Measurements from ENCODE around the gene GPR156. TPM values are rescaled to one million over a fixed set of nuclear protein-coding genes. Genes with fewer than 3 reads are reported as not detected.

The GPR156 gene
- polyA plus RNA-seq, 2 of the 4 experiments (the other 2 are of a cell fraction) = 0.43 to 0.68 TPM

DNA sequence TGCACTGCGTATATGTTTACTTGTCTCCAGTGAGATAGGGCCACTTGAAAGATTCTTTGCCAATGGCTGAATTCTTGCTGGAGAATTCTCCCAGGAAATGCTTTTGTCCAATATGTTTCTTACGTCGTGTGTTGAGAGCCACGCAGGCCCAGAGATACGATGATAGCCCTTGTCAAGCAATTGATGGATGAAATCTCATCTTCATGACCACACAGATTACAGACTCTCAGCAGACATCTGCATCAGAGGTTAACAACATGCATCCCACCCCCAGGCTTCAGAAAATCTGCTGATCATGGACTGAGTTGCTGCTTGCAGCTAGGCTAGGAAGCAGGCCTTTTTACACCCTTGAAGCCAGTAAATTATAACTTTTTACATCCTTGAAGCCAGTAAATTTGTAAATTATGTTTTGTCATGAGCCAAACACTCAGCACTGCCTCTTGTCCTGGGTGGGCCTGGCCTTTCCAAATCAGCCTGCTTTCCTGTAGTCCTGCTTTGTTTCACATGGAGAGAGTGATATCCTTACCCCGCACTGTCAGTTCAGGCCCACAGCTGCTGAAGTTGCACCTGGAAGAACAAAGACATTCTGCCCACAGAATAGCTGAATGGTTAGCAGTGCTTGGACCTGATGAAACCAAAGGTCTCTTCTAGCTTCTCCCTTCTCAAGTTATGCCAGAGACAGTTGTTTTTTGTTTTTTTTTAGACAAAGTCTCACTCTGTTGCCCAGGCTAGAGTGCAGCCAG, 84.4 kb downstream of the GPR156 start:
- no peak for ATAC-seq
- H3K4me2 ChIP-seq = no peak overlapping the region
- ChIA-PET CTCF (interaction anchor here (0.6 to 1.0 kb wide), 5 partner anchors 8 to 309 kb away, joined by 3 to 4 read pairs (median 3); no protein-coding TSS in a partner anchor), POLR2A (no interaction called here)
- no peak overlapping the region for H3K4me3 ChIP-seq
- WGBS (ENCODE audit: missing lambda C conversion rate) = 93% methylated on average over 6 of the region's 6 CpGs
- no peak for DNase-seq (ENCODE audit: low read depth in 1 of 2, low spot score in 1 of 2)
- no peak overlapping the region for H3K27ac ChIP-seq
- no peaks in the 10 kb centered on the region for H3K9me3 ChIP-seq
- TF ChIP-seq POLR2AphosphoS2 (conservative IDR thresholded peaks at IDR 0.05; ENCODE audit: low read length) (no peak), NFE2L2 (conservative IDR thresholded peaks at IDR 0.05; ENCODE audit: low read length) (no peak), EHMT2 (IDR thresholded peaks at IDR 0.05; ENCODE audit: low read depth) (no peak), CEBPB (IDR thresholded peaks at IDR 0.05) (no peak), EP300 (IDR thresholded peaks at IDR 0.05) (no peak), POLR2A (IDR thresholded peaks at IDR 0.05; ENCODE audit: low read length) (no peak), ZC3H11A (IDR thresholded peaks at IDR 0.05) (no peak)
- TF ChIP-seq, protein P1, sequence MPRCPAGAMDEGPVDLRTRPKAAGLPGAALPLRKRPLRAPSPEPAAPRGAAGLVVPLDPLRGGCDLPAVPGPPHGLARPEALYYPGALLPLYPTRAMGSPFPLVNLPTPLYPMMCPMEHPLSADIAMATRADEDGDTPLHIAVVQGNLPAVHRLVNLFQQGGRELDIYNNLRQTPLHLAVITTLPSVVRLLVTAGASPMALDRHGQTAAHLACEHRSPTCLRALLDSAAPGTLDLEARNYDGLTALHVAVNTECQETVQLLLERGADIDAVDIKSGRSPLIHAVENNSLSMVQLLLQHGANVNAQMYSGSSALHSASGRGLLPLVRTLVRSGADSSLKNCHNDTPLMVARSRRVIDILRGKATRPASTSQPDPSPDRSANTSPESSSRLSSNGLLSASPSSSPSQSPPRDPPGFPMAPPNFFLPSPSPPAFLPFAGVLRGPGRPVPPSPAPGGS (IDR thresholded peaks at IDR 0.05) = no peak
- no peak for FAIRE-seq
- peaks cover 7% of the 10 kb centered on the region; the same call in 1 of the 3 replicates for H3K4me1 ChIP-seq

DNA sequence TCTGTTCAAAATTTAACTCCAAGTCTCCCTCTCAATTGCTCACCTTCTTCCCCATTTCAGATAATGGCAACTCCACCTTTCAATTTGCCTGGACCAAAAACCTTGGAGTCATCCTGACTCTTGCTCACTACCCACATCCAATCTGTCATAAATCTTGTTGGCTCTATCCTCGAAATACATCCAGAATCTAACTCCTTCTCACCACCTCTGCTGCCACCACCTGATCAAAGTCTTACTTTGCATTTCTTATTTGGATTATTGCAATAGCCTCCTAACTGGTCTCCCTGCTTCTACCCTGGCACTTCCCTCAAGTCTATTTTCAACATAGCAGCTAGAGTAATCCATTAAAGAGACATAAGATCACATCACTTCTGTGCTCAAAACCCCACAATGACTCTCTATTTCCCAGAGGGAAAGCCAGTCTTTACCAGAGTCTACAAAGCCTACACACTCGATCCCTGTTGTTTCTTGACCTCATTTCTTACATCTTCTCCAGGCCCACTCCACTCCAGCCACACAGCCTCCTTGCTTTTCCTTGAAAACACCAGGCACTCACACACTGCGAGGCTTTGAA, 86.6 kb downstream of the GPR156 start:
- ChIA-PET POLR2A (interaction anchor here (2.8 kb wide), 1 partner anchor 103 kb away, joined by 13 read pairs; the partner anchor contains the start of gene GSK3B), CTCF (interaction anchor here (0.6 to 2.9 kb wide), 18 partner anchors 10 to 756 kb away, joined by 3 to 26 read pairs (median 4); no protein-coding TSS in a partner anchor)
- ATAC-seq (peak; percentile 81 to 87), DNase-seq (ENCODE audit: low read depth in 1 of 2, low spot score in 1 of 2) (peak; percentile 24 to 59), FAIRE-seq (no peak)
- peaks cover 7% of the 10 kb centered on the region; the same call in 1 of the 3 replicates for H3K4me1 ChIP-seq
- H3K9me3 ChIP-seq = no peaks in the 10 kb centered on the region
- TF ChIP-seq SMC3 (IDR thresholded peaks at IDR 0.05) (peak; percentile 79), TP53 (CRISPR knock-in tag; IDR thresholded peaks at IDR 0.05) (no peak), RAD21 (conservative IDR thresholded peaks at IDR 0.05 in 1 of 2, IDR thresholded peaks at IDR 0.05 in 1 of 2) (peak; percentile 81 to 83), ZSCAN20 (CRISPR knock-in tag; IDR thresholded peaks at IDR 0.05) (no peak)
- TF ChIP-seq, protein P2, sequence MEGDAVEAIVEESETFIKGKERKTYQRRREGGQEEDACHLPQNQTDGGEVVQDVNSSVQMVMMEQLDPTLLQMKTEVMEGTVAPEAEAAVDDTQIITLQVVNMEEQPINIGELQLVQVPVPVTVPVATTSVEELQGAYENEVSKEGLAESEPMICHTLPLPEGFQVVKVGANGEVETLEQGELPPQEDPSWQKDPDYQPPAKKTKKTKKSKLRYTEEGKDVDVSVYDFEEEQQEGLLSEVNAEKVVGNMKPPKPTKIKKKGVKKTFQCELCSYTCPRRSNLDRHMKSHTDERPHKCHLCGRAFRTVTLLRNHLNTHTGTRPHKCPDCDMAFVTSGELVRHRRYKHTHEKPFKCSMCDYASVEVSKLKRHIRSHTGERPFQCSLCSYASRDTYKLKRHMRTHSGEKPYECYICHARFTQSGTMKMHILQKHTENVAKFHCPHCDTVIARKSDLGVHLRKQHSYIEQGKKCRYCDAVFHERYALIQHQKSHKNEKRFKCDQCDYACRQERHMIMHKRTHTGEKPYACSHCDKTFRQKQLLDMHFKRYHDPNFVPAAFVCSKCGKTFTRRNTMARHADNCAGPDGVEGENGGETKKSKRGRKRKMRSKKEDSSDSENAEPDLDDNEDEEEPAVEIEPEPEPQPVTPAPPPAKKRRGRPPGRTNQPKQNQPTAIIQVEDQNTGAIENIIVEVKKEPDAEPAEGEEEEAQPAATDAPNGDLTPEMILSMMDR (IDR thresholded peaks at IDR 0.05) = peak; percentile 56
- WGBS (ENCODE audit: missing lambda C conversion rate) = 32% methylated on average over 3 of the region's 3 CpGs
- H3K4me3 ChIP-seq = no peak overlapping the region
- H3K27ac ChIP-seq = no peak overlapping the region
- no peak overlapping the region for H3K4me2 ChIP-seq

DNA sequence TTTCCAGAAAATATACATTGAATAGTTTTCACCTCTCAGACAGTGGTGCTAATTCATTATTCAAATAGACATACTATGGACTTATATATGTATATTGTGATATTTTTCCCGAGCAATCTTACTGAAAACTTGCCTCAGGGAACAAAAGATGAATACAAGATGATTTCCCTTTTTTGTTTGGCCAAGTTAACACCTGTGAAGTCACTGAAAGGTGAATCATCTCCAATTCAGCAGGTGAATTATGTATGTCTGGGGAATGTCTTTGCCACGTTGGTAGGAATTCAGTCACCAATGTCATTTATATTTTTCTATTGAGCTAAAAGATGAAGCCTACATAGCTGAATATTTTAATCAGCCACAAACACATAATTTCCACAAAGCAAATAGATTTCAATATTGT, 88.2 kb downstream of the GPR156 start:
- ChIA-PET CTCF (interaction anchor here (1.4 to 2.9 kb wide), 4 partner anchors 13 to 305 kb away, joined by 3 to 26 read pairs (median 8); no protein-coding TSS in a partner anchor), POLR2A (interaction anchor here (2.8 kb wide), 1 partner anchor 102 kb away, joined by 13 read pairs; the partner anchor contains the start of gene GSK3B)
- DNase-seq (ENCODE audit: low read depth in 1 of 2, low spot score in 1 of 2) (no peak), FAIRE-seq (no peak), ATAC-seq (no peak)
- Histone ChIP-seq H3K9me3 (no peaks in the 10 kb centered on the region), H3K4me1 (0 out of 3 replicates have a peak, but pooled peaks cover 2% of the 10 kb centered on the region), H3K4me2 (no peak overlapping the region), H3K27ac (no peak overlapping the region), H3K4me3 (no peak overlapping the region)
- 24% methylated on average over 2 of the region's 2 CpGs for WGBS (ENCODE audit: missing lambda C conversion rate)
- TF ChIP-seq TFCP2L1 (CRISPR knock-in tag; IDR thresholded peaks at IDR 0.05) (no peak), ZNF302 (CRISPR knock-in tag; IDR thresholded peaks at IDR 0.05) (no peak), POLR2AphosphoS2 (conservative IDR thresholded peaks at IDR 0.05; ENCODE audit: low read length) (no peak), KDM5A (IDR thresholded peaks at IDR 0.05) (no peak), GATA3 (IDR thresholded peaks at IDR 0.05; ENCODE audit: borderline replicate concordance) (no peak), NFE2L2 (conservative IDR thresholded peaks at IDR 0.05; ENCODE audit: low read length) (no peak), CBX2 (IDR thresholded peaks at IDR 0.05; ENCODE audit: borderline replicate concordance, low read depth) (no peak), RAD21 (conservative IDR thresholded peaks at IDR 0.05 in 1 of 2, IDR thresholded peaks at IDR 0.05 in 1 of 2) (no peak), RARB (CRISPR knock-in tag; IDR thresholded peaks at IDR 0.05) (no peak), ZSCAN20 (CRISPR knock-in tag; IDR thresholded peaks at IDR 0.05) (no peak), BHLHE40 (IDR thresholded peaks at IDR 0.05; ENCODE audit: low read depth, low read length) (no peak), RCOR1 (IDR thresholded peaks at IDR 0.05; ENCODE audit: low read depth, low read length) (no peak), HEYL (CRISPR knock-in tag; IDR thresholded peaks at IDR 0.05) (no peak), JUNB (IDR thresholded peaks at IDR 0.05) (no peak), CEBPB (IDR thresholded peaks at IDR 0.05) (no peak), HOXA7 (CRISPR knock-in tag; IDR thresholded peaks at IDR 0.05) (no peak)
- TF ChIP-seq, protein P3, sequence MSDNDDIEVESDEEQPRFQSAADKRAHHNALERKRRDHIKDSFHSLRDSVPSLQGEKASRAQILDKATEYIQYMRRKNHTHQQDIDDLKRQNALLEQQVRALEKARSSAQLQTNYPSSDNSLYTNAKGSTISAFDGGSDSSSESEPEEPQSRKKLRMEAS (IDR thresholded peaks at IDR 0.05) = no peak
- TF ChIP-seq, protein P4, sequence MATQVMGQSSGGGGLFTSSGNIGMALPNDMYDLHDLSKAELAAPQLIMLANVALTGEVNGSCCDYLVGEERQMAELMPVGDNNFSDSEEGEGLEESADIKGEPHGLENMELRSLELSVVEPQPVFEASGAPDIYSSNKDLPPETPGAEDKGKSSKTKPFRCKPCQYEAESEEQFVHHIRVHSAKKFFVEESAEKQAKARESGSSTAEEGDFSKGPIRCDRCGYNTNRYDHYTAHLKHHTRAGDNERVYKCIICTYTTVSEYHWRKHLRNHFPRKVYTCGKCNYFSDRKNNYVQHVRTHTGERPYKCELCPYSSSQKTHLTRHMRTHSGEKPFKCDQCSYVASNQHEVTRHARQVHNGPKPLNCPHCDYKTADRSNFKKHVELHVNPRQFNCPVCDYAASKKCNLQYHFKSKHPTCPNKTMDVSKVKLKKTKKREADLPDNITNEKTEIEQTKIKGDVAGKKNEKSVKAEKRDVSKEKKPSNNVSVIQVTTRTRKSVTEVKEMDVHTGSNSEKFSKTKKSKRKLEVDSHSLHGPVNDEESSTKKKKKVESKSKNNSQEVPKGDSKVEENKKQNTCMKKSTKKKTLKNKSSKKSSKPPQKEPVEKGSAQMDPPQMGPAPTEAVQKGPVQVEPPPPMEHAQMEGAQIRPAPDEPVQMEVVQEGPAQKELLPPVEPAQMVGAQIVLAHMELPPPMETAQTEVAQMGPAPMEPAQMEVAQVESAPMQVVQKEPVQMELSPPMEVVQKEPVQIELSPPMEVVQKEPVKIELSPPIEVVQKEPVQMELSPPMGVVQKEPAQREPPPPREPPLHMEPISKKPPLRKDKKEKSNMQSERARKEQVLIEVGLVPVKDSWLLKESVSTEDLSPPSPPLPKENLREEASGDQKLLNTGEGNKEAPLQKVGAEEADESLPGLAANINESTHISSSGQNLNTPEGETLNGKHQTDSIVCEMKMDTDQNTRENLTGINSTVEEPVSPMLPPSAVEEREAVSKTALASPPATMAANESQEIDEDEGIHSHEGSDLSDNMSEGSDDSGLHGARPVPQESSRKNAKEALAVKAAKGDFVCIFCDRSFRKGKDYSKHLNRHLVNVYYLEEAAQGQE (IDR thresholded peaks at IDR 0.05) = no peak

Data from A549 (cell line).